HG02610 (cell line): ENCODE measurements around the gene MTMR3.

Source experiments
- ATAC-seq: cut with Tn5 transposase; IDR thresholded peaks from one replicate; pipeline ENCODE4 v1.9.1; 2021; ENCODE audit warnings: mild to moderate bottlenecking, moderate library complexity; ENCODE audit not compliant: unreplicated experiment

Gene MTMR3

DNA sequence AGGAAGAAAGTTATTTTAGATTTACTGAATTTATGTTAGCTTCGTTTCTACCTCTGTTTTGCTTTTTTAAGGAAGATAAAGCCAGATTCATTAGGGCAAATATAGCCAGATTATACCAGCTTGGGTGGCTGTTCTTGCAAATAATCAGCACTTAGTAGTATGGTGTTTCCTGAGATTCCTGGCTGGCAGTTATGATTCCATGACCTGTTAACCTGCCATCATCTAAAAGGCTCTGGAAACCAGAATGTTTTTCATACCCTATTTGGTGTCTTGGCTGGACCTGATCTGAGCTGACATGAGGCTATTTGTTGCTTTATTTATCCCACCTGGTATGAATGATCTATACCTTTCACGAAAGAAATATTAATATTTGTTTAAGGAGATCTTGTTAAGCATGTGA is 114.5 kb downstream of the MTMR3 start:
- ATAC-seq = no peak

DNA sequence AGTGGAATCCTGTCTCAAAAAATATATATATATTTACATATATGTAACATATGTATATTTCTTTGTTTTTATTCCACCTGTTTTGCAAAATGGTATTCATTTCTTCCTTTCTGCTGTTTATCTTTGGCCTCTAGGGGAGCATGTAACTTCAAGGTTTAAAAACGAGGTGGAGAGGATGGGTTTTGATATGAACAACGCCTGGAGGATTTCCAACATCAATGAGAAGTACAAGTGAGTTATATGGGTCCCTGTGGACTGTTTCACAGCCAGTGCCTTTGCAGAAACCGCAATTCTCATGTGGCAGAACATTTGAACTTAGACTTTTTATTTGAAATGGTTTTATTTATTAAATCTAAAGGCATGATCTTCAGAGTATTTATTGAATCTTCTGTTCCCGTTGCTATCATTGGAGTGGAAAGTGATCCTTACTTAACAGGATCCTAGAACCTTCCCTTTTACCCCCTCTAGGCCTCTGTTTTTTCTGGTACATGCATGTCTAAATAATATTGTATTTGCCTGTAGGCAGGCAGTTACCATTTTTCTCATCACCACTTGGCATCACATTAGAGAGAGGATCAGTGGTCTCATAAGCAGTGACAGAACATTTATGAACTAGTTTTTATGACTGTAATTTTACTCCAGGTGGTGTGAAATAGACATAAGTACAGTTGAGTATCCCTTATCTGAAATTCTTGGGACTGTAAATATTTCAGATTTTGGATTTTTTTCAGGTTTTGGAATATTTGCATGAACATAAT is 115.8 kb downstream of the MTMR3 start:
- no peak for ATAC-seq

DNA sequence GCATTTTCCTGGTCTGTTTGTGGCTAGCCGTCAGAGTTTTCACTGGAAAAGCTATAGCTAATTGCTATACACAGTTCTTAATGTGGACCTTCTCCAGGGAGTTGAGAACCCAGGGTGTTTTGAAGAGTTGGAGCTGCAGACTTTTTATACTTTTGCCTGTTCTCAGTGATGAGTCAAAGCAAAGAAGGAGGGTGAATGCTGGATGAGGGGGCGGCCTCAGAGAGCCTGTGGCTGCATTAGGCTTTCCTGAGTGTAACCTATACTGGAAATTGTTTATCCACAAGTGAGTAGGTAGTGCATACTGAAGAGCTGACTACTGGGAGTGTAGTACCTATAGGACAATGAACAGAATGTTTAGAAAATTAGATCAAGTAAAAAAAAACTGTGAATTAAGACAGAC is 117.6 kb downstream of the MTMR3 start:
- ATAC-seq = no peak

DNA sequence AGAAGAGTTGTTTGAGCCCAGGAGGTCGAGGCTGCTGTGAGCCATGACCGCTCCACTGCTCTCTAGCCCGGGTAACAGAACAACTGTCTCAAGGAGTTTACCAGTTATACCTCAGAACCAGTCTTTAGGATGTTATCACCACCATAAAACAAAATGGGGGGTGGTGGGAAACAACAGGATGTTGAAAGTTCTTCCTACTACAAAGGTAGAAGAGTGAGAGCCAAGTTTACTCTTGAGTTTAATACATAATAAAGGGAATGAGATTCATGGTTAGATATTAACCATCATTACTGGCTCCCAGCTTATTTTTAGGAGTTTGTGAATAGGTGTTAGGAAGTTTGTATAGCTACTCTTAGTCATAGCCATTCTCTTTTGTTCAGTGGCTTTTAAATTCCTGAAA is 118.5 kb downstream of the MTMR3 start:
- ATAC-seq = no peak

DNA sequence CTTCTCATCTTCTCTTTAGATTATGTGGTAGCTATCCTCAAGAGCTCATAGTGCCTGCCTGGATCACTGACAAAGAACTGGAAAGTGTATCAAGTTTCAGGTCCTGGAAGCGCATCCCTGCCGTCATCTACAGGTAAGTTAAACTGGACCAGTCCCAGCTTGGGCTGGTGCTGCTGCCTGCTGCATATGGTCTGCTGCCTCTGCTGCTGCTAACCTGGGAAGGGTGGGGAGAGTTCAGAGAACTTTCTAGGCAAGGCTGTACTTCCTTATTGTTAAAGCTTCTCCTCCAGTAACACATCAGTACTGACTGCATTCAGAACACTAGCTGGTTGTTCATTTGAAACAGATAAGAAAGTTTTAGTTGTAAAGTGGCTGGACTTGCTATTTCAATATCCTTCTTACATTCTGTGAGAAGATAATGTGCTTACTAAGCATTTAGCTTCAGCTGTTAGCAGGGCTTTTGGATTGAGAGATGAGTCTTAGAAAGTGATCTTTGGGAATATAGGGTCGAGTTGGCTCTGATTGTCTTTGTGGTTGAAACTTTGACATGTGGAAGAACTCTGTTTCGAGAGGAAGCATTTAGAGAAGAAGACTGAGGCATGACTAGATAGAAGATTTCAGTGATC is 120.0 kb downstream of the MTMR3 start:
- no peak for ATAC-seq

DNA sequence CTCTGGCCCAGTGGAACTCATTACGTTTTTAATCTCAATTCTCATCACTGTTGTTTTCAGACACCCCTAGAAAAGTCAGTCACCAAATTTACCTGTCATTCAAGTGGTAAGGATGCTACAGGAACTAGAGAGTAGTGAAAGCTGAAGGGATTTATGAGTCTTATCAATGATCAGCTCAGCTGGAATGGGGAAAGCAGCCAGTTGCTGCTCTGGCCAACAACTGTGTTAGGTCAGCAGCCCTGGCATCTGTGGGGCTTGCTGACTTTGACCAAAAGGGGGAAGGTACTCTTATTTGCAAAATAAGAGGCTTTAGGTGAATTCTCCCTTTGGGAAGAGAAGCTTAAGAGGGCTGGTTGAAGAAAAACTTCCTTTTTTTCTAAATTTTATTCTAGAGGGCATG is 121.1 kb downstream of the MTMR3 start:
- no peak for ATAC-seq

DNA sequence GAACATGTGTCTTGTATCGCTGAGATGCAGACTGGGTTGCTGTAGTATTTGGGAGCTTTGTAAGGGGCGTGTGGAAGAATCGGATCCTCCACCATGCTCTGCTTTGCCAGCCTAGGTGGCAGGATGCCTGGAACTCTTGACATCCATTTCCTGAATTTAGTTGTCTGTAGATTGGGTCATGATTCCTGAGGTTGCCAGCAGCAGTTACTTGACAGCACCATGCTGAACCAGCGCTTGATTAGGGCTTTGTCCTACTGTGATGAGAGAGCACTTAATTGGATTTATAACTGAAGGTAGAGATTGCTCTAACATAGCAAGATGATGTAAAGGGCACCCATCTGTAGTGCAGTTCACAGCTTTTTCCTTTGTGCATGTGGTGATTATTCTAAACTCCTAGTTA is 121.7 kb downstream of the MTMR3 start:
- no peak for ATAC-seq

DNA sequence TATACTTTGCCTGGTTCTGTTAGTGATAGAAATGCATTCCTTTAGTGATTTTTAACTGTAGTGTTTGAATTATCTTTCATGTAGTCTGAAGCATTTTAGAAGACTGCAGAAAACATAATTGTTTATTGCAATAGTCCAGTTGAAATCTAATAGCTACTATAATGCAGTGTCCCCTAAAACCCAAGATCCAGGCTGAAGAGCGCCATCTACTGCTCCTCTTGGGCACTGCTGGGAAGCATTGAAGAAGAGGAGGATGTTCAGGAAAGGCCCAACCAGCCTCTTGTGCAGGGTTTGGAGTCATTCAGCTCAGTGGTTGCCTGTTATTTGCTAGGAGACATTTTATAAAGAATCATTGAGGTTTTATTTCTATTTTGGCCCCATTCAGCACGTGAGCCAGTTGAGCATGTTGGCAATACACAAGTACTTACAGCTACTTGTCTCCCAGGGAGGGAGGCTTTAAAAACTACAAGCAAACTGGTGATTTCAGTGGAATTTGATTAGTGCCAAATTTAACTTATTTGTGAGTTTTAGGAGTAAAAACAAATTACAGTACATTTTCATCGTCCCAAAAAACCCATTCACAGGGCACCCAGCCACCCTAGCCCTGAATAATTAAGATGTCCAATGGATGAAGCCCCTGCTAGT is 122.4 kb downstream of the MTMR3 start:
- no peak for ATAC-seq

DNA sequence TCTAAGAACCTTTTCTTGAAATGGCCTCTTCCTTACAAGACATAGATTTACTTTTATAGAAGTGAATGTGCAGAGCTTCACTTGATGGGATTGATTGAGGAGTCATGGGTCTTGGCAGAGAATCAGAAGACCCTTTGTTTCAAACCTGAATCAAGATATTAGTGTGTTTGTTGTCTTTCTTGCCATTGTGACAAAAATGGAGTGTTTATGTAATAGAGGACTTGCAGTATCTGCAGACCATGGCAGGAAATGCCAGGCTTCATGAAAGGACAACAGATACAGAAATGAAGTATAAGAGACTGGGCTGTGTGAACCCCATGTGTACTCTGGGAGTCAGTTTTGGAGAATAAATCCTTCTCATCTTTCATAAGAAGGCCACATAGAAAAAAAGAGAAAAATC is 124.4 kb downstream of the MTMR3 start:
- no peak for ATAC-seq

DNA sequence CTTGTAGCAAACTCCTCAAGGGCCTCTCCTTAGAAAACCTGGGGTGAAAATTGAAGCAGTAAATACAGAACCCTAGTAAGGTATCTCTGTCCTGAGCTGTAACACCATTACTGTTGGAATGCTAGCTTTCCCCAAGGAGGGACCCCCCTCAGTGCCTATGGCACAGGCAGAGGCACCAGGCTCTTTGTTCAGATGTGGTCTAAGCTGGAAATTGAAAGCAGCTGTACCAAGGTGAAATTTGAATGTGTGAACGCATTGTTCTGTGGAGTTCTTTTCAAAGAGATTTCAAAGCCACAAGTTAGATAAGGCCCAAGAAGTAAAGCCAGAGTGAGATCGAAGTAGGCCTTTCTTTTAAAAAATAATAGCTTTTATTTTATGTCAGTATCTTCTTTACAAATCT is 125.4 kb downstream of the MTMR3 start:
- no peak for ATAC-seq

DNA sequence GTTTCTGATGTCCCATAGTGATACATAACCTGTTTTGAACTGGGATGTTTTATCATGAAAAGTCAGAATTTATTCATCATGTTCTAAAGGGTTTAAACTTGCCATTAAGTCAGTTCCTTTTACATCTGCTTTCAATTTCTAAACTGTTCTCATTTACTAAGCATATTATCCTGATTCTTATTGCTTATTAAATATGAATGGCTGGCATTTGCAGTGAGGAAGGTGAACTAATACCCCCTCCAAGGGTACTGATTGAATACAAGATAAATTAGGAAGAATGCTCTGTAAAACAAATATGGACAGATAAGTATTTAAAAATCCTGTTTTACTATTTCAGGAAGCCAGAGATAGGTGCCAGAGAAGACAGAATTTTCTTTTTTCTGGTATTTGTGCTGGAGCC is 126.5 kb downstream of the MTMR3 start:
- no peak for ATAC-seq

DNA sequence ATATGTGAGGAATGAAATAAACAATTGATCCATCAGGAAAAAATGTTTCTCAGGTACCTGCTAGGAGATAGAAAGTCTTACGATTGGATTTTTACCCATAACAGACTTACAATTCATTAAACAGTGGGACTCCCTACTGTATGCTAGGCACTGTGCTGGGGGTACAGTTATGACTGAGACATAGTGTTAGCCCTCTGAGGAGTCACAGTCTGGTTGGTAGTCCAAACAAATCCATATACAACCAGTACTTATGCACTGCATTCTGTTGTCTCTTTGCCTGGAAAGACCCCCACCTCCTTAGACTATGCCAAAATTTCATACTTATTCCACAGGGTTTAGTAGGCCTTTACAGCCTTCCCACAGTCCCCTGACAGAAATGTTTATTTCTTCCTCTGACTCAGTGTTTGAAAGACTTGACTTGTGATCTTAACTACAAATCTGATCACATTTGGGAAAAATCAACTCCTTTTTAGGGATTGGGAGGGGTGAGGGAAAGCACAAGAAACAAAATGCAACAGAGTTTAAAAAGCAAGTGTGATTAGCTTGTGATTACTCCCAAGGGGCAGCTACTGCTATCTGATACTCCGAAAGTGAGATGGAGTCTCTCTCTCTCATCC is 127.9 kb downstream of the MTMR3 start:
- ATAC-seq = no peak

DNA sequence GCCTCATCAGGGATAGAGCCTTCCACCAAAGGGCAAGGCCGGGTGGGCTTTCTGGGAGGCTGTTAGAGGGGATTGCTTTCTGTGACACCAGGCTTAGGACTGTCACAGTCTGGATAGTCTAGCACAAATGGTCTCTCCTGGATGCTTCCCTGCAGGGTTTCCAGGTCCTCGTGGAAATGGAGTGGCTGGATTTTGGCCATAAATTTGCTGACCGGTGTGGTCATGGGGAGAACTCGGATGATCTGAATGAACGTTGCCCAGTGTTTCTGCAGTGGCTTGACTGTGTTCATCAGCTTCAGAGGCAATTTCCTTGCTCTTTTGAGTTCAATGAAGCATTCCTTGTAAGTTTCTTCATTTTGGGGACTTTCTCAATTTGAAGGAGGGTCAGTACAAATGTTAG is 130.2 kb downstream of the MTMR3 start:
- no peak for ATAC-seq

DNA sequence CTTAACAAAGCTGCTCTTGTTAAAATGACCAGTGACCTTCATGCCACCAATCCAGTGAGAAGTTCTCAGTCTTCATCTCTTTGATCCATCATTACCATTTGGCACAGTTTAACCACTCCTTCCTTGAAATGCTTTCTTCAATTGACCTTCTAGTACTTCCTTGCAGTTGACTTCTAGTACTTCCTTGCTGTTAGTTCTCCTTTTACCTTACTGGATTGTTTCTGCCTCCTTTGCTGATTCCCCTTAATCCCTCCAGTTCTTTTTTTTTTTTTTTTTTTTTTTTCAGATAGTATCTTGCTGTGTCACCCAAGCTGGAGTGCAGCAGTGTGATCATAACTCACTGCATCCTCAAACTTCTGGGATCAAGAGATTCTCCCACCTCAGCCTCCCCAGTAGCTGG is 131.3 kb downstream of the MTMR3 start:
- ATAC-seq = no peak

DNA sequence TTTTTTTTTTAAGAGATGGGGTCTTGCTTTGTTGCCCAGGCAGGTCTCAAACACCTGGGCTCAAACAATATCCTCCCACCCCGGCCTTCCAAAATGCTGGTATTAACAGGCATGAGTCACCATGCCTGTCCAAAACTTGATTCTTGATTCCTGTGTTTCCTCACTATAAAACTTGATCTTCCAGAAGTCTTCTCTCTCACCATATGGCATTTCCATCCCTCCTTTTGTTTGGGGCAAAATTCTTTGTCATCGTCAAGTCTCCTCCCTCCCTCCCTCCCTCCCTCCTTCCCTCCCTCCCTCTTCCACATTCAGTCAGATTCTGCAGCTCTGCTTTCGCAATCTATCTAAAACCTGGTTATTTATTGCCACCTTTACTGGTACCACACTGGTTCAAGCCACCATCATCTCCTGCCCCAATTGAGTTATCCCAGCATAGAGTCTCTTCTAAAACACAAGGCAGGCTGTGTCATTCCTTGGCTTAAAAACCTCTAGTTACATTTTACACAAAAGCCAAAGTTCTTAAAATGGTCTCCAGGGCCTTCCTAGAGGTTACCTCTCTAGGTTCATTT is 132.3 kb downstream of the MTMR3 start:
- no peak for ATAC-seq

DNA sequence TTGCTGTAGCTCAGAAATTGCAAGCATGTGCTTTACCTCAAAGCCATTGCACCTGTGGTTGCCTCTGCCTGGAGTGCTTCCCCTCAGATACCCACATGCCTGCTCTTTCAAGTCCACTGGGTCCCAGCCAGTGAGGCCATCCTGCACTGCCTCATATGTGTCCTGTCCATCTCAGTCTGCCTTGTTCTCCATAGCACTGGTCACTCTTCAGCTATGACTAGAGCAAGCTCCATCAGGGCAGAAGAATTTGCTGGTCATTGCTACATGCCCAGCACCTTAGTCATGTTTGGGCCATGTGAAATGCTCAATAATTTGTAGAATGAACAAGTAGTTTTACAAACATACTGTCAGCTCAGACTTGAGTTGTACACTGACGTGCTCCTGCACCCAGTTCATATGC is 132.9 kb downstream of the MTMR3 start:
- no peak for ATAC-seq

DNA sequence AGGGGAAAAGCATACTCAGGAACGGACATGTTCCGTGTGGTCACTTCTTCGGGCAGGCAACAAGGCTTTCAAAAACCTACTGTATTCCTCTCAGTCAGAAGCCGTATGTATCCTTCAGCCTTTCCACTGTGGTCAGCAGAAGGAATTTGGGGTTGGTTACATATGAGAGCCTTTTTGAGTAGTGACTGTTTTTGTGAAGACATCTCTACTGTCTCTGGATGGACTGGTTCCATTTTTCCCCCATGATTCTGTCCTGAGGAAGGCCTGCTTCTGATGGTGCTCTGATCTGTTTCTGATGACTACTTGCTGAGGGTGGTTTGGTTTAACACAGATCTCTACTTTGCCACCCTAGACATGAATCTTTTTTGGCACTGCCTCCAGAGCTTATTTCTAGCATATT is 133.6 kb downstream of the MTMR3 start:
- ATAC-seq = no peak

DNA sequence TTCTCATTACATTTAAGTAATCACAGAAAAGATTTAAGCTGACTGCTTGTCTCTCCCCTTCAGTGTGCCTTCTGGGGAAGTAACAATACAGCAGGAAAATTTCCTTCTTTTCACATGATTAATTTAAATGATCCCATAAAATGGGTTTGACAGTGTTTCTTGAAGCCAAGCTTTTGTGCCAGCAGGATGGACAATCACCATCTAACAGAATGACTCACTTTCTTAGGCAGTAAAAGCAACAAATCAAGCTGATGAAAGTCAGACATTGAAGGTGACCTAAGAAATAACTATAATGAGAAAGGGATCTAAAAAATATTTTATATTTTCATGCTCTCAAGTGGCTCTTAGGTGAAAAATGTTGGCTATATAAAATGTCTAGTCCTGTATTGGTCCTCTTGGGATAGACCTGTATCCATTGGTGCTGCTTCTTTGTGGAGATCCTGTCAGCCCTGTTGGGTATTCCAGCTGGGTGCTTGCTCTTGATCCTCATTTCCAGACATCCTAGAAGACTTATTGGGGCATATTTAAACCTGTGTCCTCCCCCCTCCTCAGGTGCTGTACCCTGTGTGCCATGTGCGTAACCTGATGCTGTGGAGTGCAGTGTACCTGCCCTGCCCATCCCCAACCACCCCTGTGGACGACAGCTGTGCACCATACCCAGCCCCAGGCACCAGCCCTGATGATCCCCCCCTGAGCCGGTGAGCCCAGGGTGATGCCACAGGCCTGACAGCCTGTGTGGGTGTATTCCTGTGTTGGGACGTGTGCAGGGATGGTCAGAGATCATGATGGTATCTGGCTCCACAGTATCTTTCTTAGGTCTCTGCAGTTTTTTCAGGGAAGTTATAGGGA is 134.6 kb downstream of the MTMR3 start:
- ATAC-seq = no peak

DNA sequence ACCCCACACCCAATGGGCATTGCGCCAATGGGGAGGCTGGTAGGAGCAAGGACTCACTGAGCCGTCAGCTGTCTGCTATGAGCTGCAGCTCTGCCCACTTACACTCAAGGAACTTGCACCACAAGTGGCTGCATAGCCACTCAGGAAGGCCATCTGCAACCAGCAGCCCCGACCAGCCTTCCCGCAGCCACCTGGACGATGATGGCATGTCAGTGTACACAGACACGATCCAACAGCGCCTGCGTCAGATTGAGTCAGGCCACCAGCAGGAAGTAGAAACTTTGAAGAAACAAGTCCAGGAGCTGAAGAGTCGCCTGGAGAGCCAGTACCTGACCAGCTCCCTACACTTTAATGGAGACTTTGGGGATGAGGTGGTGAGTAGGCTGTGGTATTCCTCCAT is 137.5 kb downstream of the MTMR3 start:
- ATAC-seq = no peak

DNA sequence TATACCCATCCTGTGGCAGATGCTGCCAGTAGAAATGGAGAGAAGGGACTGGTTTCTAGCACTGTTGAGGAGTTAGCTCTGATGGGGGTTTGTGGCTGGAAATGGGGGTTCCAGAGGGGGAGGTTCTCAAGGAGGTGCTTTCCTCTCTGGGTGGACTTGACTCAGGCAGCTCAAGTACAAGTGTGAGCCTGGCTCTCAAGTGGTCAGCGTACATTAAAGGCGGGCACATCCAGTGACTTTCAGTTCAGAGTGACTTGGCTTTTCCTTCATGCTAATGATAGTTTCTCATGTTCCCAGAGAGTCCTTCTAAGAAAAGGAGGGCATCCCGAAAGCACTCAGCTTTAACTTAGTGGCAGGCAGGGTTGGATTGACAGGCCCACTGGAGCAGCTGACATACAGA is 138.4 kb downstream of the MTMR3 start:
- no peak for ATAC-seq
